NCI-H2081 treated with DMSO at 0.1 percent for 48 hours (cell line): ENCODE results near the gene USP54.
"Not testable (repeated sequence)": the region's sequence is repeated elsewhere in the genome, so short reads cannot be mapped to it uniquely, and the experiment has no call there.

Source experiments
- DNase-seq: peaks from one replicate; lab custom pipeline; 2025; lab: John Stamatoyannopoulos, UW

USP54 gene

GRCh38 chr10:73586583-73586984 lies 4.6 kb downstream of the USP54 start:
- no peak for DNase-seq

GRCh38 chr10:73585327-73585726 lies 5.8 kb downstream of the USP54 start:
- DNase-seq: no peak

GRCh38 chr10:73584737-73585136 lies 6.4 kb downstream of the USP54 start:
- no peak for DNase-seq

- no peak for DNase-seq
Observed at GRCh38 chr10:73581918-73582317, 9.2 kb downstream of the USP54 start.

GRCh38 chr10:73578927-73579326 lies 12.2 kb downstream of the USP54 start:
- DNase-seq: not testable (repeated sequence)

GRCh38 chr10:73577788-73578187 lies 13.4 kb downstream of the USP54 start:
- no peak for DNase-seq

- no peak for DNase-seq
Observed at GRCh38 chr10:73576890-73577591, 14.1 kb downstream of the USP54 start.

GRCh38 chr10:73576178-73576889 lies 14.8 kb downstream of the USP54 start:
- no peak for DNase-seq

GRCh38 chr10:73567025-73567424 lies 24.1 kb downstream of the USP54 start:
- not testable (repeated sequence) for DNase-seq

- DNase-seq: no peak
Observed at GRCh38 chr10:73561192-73561591, 29.9 kb downstream of the USP54 start.

GRCh38 chr10:73559590-73559989 lies 31.6 kb downstream of the USP54 start:
- DNase-seq: no peak

GRCh38 chr10:73556855-73557254 lies 34.3 kb downstream of the USP54 start:
- no peak for DNase-seq

GRCh38 chr10:73554721-73555120 lies 36.4 kb downstream of the USP54 start:
- no peak for DNase-seq

GRCh38 chr10:73553761-73554160 lies 37.4 kb downstream of the USP54 start:
- DNase-seq: no peak

- DNase-seq: no peak
Observed at GRCh38 chr10:73552819-73553715, 38.1 kb downstream of the USP54 start.

- no peak for DNase-seq
Observed at GRCh38 chr10:73551515-73551914, 39.6 kb downstream of the USP54 start.

GRCh38 chr10:73545357-73545756 lies 45.8 kb downstream of the USP54 start:
- DNase-seq: no peak

GRCh38 chr10:73537709-73538108 lies 53.4 kb downstream of the USP54 start:
- DNase-seq: no peak

- DNase-seq: no peak
Observed at GRCh38 chr10:73537288-73537687, 53.9 kb downstream of the USP54 start.

GRCh38 chr10:73534857-73535256 lies 56.3 kb downstream of the USP54 start:
- DNase-seq: no peak

- peak; percentile 2 for DNase-seq
Observed at GRCh38 chr10:73529089-73529832, 61.9 kb downstream of the USP54 start.

- no peak for DNase-seq
Observed at GRCh38 chr10:73522263-73522662, 68.9 kb downstream of the USP54 start.
